WTC11 (cell line): ENCODE data around the gene ZNF490. TPM values are rescaled to one million over a fixed set of nuclear protein-coding genes. Genes with fewer than 3 reads are reported as not detected.

Source experiments
- ATAC-seq: fragments of 200-7000 bp; cut with Tn5 transposase; 2 replicates; pipeline ENCODE4 v1.10.0; 2021; ENCODE audit warnings: mild to moderate bottlenecking, moderate library complexity
- CTCF ChIA-PET: fragments of 300-600 bp; sonication (Branson Sonifier 250); formaldehyde crosslinking; loops from one replicate; lab custom pipeline; 2021; ENCODE audit warnings: antibody characterized with exemption; lab: Charles Lee
- POLR2A ChIA-PET: fragments of 350-600 bp; sonication (Branson Sonifier 250); formaldehyde crosslinking; loops from one replicate; lab custom pipeline; 2021; ENCODE audit warnings: antibody characterized with exemption; lab: Charles Lee
- DNase-seq: peaks from one replicate; pipeline ENCODE4 v3.0.0; 2021; ENCODE audit warnings: low spot score
- H3K27ac Mint-ChIP-seq: 2 replicates; pipeline ENCODE4 v1.8.0; 2021; ENCODE audit warnings: mixed read lengths
- H3K27me3 Mint-ChIP-seq: 2 replicates; pipeline ENCODE4 v1.8.0; 2021; ENCODE audit warnings: low read depth, mild to moderate bottlenecking, moderate library complexity, mixed read lengths
- H3K36me3 Mint-ChIP-seq: 2 replicates; pipeline ENCODE4 v1.8.0; 2021; ENCODE audit warnings: mixed read lengths
- H3K4me1 Mint-ChIP-seq: 2 replicates; pipeline ENCODE4 v1.8.0; 2022; ENCODE audit warnings: mixed read lengths
- H3K4me3 Mint-ChIP-seq: 2 replicates; pipeline ENCODE4 v1.8.0; 2021; ENCODE audit warnings: mild to moderate bottlenecking, moderate library complexity, mixed read lengths
- H3K9me3 Mint-ChIP-seq: 2 replicates; pipeline ENCODE4 v1.8.0; 2021; ENCODE audit warnings: mixed read lengths
- CREM ChIP-seq: sonication (generic); formaldehyde crosslinking; IDR thresholded peaks from 2 replicates; pipeline ENCODE4 v1.8.1; 2022; ENCODE audit warnings: mild to moderate bottlenecking, missing genetic modification reagents, moderate library complexity
- ELF4 ChIP-seq: sonication (generic); formaldehyde crosslinking; IDR thresholded peaks from 2 replicates; pipeline ENCODE4 v1.8.1; 2022; ENCODE audit warnings: low read depth, mild to moderate bottlenecking, moderate library complexity, missing genetic modification reagents
- FOXP1 ChIP-seq: sonication (generic); formaldehyde crosslinking; IDR thresholded peaks from 2 replicates; pipeline ENCODE4 v1.8.0; 2022; ENCODE audit warnings: missing genetic modification reagents, mild to moderate bottlenecking, moderate library complexity, borderline replicate concordance
- GRHL2 ChIP-seq: fragments of 250-450 bp; sonication (Bioruptor Pico); IDR thresholded peaks from 2 replicates; pipeline ENCODE4 v1.8.0; 2022; ENCODE audit warnings: mild to moderate bottlenecking, moderate library complexity; ENCODE audit not compliant: insufficient replicate concordance, severe bottlenecking
- NR3C1 ChIP-seq: sonication (generic); formaldehyde crosslinking; conservative IDR thresholded peaks from 2 replicates; pipeline ENCODE4 v1.8.1; 2023; ENCODE audit warnings: low read depth, mild to moderate bottlenecking, missing genetic modification reagents
- RORB ChIP-seq: fragments of 250-450 bp; sonication (Bioruptor Pico); IDR thresholded peaks from 2 replicates; pipeline ENCODE4 v1.9.0; 2021; ENCODE audit warnings: mild to moderate bottlenecking
- SP1 ChIP-seq: sonication (generic); formaldehyde crosslinking; conservative IDR thresholded peaks from 2 replicates; pipeline ENCODE4 v1.8.1; 2022; ENCODE audit warnings: missing genetic modification reagents
- TCF7 ChIP-seq: sonication (generic); formaldehyde crosslinking; IDR thresholded peaks from 2 replicates; pipeline ENCODE4 v1.8.0; 2022; ENCODE audit warnings: mild to moderate bottlenecking, low read depth, missing genetic modification reagents, moderate library complexity
- ZNF423 ChIP-seq: fragments of 250-450 bp; sonication (Bioruptor Pico); IDR thresholded peaks from 2 replicates; pipeline ENCODE4 v2.1.2; 2022; ENCODE audit warnings: mild to moderate bottlenecking, moderate library complexity
- total RNA-seq: library from RNA; stranded (reverse); gene quantifications from 3 replicates; pipeline ENCODE4 v1.2.3, GENCODE V29; 2021
- TF ChIP-seq, protein P1 (sequence below): sonication (generic); formaldehyde crosslinking; IDR thresholded peaks from 2 replicates; pipeline ENCODE4 v1.8.0; 2022; ENCODE audit warnings: mild to moderate bottlenecking, missing genetic modification reagents
- TF ChIP-seq, protein P2 (sequence below): sonication (generic); formaldehyde crosslinking; IDR thresholded peaks from 2 replicates; pipeline ENCODE4 v1.8.1; 2022; ENCODE audit warnings: mild to moderate bottlenecking, missing genetic modification reagents, moderate library complexity, borderline replicate concordance
- TF ChIP-seq, protein P3 (sequence below): sonication (generic); formaldehyde crosslinking; IDR thresholded peaks from 2 replicates; pipeline ENCODE4 v1.8.1; 2022; ENCODE audit warnings: missing genetic modification reagents, borderline replicate concordance
- TF ChIP-seq, protein P4 (sequence below): fragments of 250-450 bp; sonication (Bioruptor Pico); IDR thresholded peaks from 2 replicates; pipeline ENCODE4 v1.8.0; 2021; ENCODE audit warnings: mild to moderate bottlenecking
- TF ChIP-seq, protein P5 (sequence below): sonication (generic); formaldehyde crosslinking; IDR thresholded peaks from 2 replicates; pipeline ENCODE4 v1.8.1; 2022; ENCODE audit warnings: mild to moderate bottlenecking, moderate library complexity, missing genetic modification reagents
- TF ChIP-seq, protein P6 (sequence below): sonication (generic); formaldehyde crosslinking; IDR thresholded peaks from 2 replicates; pipeline ENCODE4 v1.8.1; 2023; ENCODE audit warnings: mild to moderate bottlenecking, missing genetic modification reagents, moderate library complexity
- TF ChIP-seq, protein P7 (sequence below): sonication (generic); formaldehyde crosslinking; IDR thresholded peaks from 2 replicates; pipeline ENCODE4 v1.8.0; 2022; ENCODE audit warnings: missing genetic modification reagents
- TF ChIP-seq, protein P8 (sequence below): sonication (generic); formaldehyde crosslinking; IDR thresholded peaks from 2 replicates; pipeline ENCODE4 v1.8.0; 2022; ENCODE audit warnings: mild to moderate bottlenecking, missing genetic modification reagents

Gene ZNF490
- total RNA-seq, 1 experiment from 2014 or later = 7.3 TPM

DNA sequence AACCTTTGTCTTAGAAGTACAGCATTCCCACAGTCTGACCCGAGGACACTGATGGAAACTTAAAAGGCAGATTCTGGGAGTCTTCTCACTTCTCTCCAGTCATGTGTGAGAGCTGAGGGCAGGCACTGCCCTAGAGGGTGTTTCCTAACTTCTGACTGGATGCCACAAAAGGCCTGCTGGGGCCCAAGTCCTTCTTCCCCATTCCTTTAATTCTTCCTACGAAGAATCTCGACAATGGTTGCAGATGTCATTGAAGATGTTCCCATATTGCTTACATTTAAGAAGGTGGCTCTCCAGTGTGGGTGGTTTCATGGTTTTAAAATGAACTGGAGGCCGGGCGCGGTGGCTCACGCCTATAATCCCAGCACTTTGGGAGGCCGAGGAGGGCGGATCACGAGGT is 32.0 kb downstream of the ZNF490 start:
- DNase-seq (no peak), ATAC-seq (no peak)
- POLR2A ChIA-PET = interaction anchor here (0.7 kb wide), 1 partner anchor 919 kb away, joined by 7 read pairs; no protein-coding TSS in a partner anchor
- peaks cover 30% of the 10 kb centered on the region for H3K9me3 Mint-ChIP-seq
- no peak overlapping the region for H3K27ac Mint-ChIP-seq
- TF ChIP-seq, protein P1, sequence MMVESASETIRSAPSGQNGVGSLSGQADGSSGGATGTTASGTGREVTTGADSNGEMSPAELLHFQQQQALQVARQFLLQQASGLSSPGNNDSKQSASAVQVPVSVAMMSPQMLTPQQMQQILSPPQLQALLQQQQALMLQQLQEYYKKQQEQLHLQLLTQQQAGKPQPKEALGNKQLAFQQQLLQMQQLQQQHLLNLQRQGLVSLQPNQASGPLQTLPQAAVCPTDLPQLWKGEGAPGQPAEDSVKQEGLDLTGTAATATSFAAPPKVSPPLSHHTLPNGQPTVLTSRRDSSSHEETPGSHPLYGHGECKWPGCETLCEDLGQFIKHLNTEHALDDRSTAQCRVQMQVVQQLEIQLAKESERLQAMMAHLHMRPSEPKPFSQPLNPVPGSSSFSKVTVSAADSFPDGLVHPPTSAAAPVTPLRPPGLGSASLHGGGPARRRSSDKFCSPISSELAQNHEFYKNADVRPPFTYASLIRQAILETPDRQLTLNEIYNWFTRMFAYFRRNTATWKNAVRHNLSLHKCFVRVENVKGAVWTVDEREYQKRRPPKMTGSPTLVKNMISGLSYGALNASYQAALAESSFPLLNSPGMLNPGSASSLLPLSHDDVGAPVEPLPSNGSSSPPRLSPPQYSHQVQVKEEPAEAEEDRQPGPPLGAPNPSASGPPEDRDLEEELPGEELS (CRISPR knock-in tag) = no peak
- TF ChIP-seq, protein P2, sequence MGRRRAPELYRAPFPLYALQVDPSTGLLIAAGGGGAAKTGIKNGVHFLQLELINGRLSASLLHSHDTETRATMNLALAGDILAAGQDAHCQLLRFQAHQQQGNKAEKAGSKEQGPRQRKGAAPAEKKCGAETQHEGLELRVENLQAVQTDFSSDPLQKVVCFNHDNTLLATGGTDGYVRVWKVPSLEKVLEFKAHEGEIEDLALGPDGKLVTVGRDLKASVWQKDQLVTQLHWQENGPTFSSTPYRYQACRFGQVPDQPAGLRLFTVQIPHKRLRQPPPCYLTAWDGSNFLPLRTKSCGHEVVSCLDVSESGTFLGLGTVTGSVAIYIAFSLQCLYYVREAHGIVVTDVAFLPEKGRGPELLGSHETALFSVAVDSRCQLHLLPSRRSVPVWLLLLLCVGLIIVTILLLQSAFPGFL = no peak
- TF ChIP-seq, protein P3, sequence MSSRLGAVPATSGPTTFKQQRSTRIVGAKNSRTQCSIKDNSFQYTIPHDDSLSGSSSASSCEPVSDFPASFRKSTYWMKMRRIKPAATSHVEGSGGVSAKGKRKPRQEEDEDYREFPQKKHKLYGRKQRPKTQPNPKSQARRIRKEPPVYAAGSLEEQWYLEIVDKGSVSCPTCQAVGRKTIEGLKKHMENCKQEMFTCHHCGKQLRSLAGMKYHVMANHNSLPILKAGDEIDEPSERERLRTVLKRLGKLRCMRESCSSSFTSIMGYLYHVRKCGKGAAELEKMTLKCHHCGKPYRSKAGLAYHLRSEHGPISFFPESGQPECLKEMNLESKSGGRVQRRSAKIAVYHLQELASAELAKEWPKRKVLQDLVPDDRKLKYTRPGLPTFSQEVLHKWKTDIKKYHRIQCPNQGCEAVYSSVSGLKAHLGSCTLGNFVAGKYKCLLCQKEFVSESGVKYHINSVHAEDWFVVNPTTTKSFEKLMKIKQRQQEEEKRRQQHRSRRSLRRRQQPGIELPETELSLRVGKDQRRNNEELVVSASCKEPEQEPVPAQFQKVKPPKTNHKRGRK (CRISPR knock-in tag) = no peak
- no peak for TF ChIP-seq NR3C1
- TF ChIP-seq, protein P4, sequence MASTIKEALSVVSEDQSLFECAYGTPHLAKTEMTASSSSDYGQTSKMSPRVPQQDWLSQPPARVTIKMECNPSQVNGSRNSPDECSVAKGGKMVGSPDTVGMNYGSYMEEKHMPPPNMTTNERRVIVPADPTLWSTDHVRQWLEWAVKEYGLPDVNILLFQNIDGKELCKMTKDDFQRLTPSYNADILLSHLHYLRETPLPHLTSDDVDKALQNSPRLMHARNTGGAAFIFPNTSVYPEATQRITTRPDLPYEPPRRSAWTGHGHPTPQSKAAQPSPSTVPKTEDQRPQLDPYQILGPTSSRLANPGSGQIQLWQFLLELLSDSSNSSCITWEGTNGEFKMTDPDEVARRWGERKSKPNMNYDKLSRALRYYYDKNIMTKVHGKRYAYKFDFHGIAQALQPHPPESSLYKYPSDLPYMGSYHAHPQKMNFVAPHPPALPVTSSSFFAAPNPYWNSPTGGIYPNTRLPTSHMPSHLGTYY (CRISPR knock-in tag) = no peak
- TF ChIP-seq, protein P5, sequence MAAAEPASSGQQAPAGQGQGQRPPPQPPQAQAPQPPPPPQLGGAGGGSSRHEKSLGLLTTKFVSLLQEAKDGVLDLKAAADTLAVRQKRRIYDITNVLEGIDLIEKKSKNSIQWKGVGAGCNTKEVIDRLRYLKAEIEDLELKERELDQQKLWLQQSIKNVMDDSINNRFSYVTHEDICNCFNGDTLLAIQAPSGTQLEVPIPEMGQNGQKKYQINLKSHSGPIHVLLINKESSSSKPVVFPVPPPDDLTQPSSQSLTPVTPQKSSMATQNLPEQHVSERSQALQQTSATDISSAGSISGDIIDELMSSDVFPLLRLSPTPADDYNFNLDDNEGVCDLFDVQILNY (CRISPR knock-in tag) = no peak
- no peak for TF ChIP-seq ZNF423
- TF ChIP-seq SP1 (CRISPR knock-in tag) = no peak
- TF ChIP-seq, protein P6, sequence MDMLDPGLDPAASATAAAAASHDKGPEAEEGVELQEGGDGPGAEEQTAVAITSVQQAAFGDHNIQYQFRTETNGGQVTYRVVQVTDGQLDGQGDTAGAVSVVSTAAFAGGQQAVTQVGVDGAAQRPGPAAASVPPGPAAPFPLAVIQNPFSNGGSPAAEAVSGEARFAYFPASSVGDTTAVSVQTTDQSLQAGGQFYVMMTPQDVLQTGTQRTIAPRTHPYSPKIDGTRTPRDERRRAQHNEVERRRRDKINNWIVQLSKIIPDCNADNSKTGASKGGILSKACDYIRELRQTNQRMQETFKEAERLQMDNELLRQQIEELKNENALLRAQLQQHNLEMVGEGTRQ = no peak
- TF ChIP-seq GRHL2 (CRISPR knock-in tag) = no peak
- TF ChIP-seq, protein P7, sequence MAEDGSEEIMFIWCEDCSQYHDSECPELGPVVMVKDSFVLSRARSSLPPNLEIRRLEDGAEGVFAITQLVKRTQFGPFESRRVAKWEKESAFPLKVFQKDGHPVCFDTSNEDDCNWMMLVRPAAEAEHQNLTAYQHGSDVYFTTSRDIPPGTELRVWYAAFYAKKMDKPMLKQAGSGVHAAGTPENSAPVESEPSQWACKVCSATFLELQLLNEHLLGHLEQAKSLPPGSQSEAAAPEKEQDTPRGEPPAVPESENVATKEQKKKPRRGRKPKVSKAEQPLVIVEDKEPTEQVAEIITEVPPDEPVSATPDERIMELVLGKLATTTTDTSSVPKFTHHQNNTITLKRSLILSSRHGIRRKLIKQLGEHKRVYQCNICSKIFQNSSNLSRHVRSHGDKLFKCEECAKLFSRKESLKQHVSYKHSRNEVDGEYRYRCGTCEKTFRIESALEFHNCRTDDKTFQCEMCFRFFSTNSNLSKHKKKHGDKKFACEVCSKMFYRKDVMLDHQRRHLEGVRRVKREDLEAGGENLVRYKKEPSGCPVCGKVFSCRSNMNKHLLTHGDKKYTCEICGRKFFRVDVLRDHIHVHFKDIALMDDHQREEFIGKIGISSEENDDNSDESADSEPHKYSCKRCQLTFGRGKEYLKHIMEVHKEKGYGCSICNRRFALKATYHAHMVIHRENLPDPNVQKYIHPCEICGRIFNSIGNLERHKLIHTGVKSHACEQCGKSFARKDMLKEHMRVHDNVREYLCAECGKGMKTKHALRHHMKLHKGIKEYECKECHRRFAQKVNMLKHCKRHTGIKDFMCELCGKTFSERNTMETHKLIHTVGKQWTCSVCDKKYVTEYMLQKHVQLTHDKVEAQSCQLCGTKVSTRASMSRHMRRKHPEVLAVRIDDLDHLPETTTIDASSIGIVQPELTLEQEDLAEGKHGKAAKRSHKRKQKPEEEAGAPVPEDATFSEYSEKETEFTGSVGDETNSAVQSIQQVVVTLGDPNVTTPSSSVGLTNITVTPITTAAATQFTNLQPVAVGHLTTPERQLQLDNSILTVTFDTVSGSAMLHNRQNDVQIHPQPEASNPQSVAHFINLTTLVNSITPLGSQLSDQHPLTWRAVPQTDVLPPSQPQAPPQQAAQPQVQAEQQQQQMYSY (CRISPR knock-in tag) = no peak
- TF ChIP-seq ELF4 (CRISPR knock-in tag) = no peak
- CTCF ChIA-PET = no interaction called here
- H3K4me1 Mint-ChIP-seq = peaks cover 9% of the 10 kb centered on the region
- peaks cover 54% of the 10 kb centered on the region for H3K36me3 Mint-ChIP-seq
- no peaks in the 10 kb centered on the region; the same call in 1 of the 2 replicates for H3K27me3 Mint-ChIP-seq
- no peak overlapping the region for H3K4me3 Mint-ChIP-seq

DNA sequence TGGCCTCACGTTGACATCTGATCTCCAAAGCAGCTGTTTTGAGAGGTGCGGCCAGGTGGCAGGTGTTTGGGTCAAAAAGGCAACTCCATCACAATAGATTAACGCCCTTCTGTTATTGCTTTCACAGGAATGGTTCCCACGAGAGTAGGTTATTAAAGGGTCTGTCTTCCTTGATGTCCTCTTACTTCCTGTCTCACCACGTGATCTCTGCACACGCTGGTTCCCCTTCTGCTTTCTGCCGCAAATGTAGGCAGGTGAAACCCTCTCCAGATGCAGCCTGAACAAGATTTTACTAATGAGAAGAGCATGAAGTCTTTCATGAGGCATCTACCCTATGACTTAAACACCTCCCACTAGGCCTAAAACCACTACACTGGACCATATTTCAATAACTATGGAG is 36.6 kb downstream of the ZNF490 start:
- TF ChIP-seq FOXP1 (CRISPR knock-in tag) (no peak), RORB (CRISPR knock-in tag) (no peak), TCF7 (CRISPR knock-in tag) (no peak), NR3C1 (no peak), CREM (CRISPR knock-in tag) (no peak)
- TF ChIP-seq, protein P8, sequence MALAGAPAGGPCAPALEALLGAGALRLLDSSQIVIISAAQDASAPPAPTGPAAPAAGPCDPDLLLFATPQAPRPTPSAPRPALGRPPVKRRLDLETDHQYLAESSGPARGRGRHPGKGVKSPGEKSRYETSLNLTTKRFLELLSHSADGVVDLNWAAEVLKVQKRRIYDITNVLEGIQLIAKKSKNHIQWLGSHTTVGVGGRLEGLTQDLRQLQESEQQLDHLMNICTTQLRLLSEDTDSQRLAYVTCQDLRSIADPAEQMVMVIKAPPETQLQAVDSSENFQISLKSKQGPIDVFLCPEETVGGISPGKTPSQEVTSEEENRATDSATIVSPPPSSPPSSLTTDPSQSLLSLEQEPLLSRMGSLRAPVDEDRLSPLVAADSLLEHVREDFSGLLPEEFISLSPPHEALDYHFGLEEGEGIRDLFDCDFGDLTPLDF (CRISPR knock-in tag) = no peak
- Mint-ChIP-seq H3K36me3 (peaks cover 11% of the 10 kb centered on the region), H3K4me1 (peaks cover 24% of the 10 kb centered on the region), H3K9me3 (no peaks in the 10 kb centered on the region), H3K4me3 (no peak overlapping the region), H3K27ac (peak overlapping the region; percentile 39), H3K27me3 (no peaks in the 10 kb centered on the region)
- ChIA-PET CTCF (interaction anchor here (1.1 to 1.7 kb wide), 2 partner anchors 37 to 66 kb away, joined by 3 to 5 read pairs; partner anchors contain the start of genes ZNF490 and ZNF791), POLR2A (no interaction called here)
- no peak for ATAC-seq
- no peak for DNase-seq
